HL-60 (cell line): ENCODE measurements around the gene HSPA2.

ENCODE experiments used
- DNase-seq, 2 experiments: peaks; one replicate each; pipeline ENCODE4 v3.0.0-alpha.2; 2010 to 2020; ENCODE audit warnings: low read depth in 1 of 2, low spot score in 1 of 2
- H3K27ac ChIP-seq: fragments of 250-450 bp; sonication (Bioruptor Pico); replicated peaks from 2 replicates; pipeline ENCODE4 v1.5.1; 2020; ENCODE audit warnings: mild to moderate bottlenecking, moderate library complexity
- H3K27me3 ChIP-seq: fragments of 250-450 bp; sonication (Bioruptor Pico); 2 replicates; pipeline ENCODE4 v1.5.1; 2021; ENCODE audit warnings: mild to moderate bottlenecking, moderate library complexity; ENCODE audit not compliant: insufficient read depth, poor library complexity, severe bottlenecking
- H3K4me3 ChIP-seq: replicated peaks from 2 replicates; pipeline ENCODE4 v1.5.1; 2011; ENCODE audit warnings: mild to moderate bottlenecking, control low read depth, low read length; ENCODE audit not compliant: insufficient read depth
- GABPA ChIP-seq: IDR thresholded peaks from 2 replicates; pipeline ENCODE4 v1.6.1; 2012; ENCODE audit warnings: low read depth
- POLR2AphosphoS5 ChIP-seq: IDR thresholded peaks from 2 replicates; pipeline ENCODE4 v1.6.1; 2012; ENCODE audit warnings: low read depth
- SPI1 ChIP-seq: IDR thresholded peaks from 2 replicates; pipeline ENCODE4 v1.6.1; 2012; ENCODE audit warnings: low read depth, mild to moderate bottlenecking, borderline replicate concordance
- TF ChIP-seq, protein P1 (sequence below): IDR thresholded peaks from one replicate; pipeline ENCODE4 v1.5.1; 2011; ENCODE audit warnings: low read length, control low read depth, inconsistent platforms; ENCODE audit not compliant: insufficient read depth
- TF ChIP-seq, protein P2 (sequence below): IDR thresholded peaks from 2 replicates; pipeline ENCODE4 v1.6.1; 2012; ENCODE audit warnings: low read depth; ENCODE audit not compliant: insufficient replicate concordance

HSPA2 gene

DNA sequence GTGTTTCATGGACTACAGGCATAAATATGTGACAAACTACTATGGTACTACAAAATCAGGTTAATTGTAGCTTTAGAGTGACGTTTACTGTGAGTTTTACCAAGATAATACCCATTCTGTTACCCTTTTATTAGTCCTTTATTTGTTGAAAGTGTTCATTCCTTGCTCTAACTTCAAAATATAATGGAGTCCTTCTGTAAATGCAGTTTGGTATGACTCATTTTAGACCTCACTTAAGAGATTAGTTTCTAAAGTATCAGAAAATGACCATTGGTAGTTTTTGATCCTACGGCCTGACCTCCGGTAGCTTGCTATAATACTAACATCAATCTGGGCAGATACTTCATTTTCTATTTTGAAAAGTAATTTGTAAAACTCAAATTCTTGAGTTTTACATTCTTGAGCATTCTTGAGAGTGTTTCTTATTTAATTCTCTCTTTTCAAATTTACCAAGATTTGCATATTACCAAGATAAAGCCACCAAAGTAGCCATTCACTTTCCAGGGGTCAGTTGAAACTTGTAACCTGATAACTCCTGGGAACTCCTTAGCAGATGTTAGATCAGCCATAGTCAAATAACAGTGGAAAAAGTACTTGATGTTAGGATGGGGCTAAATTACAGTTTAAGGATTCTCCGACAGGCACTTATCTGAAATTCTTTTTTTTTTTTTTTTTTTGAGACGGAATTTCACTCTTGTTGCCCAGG lies 4.2 kb downstream of the HSPA2 start:
- Histone ChIP-seq H3K4me3 (no peak overlapping the region), H3K27ac (no peak overlapping the region), H3K27me3 (no peaks in the 10 kb centered on the region)
- DNase-seq, result no peak
- TF ChIP-seq SPI1 (no peak), POLR2AphosphoS5 (no peak), GABPA (no peak)
- TF ChIP-seq, protein P1, sequence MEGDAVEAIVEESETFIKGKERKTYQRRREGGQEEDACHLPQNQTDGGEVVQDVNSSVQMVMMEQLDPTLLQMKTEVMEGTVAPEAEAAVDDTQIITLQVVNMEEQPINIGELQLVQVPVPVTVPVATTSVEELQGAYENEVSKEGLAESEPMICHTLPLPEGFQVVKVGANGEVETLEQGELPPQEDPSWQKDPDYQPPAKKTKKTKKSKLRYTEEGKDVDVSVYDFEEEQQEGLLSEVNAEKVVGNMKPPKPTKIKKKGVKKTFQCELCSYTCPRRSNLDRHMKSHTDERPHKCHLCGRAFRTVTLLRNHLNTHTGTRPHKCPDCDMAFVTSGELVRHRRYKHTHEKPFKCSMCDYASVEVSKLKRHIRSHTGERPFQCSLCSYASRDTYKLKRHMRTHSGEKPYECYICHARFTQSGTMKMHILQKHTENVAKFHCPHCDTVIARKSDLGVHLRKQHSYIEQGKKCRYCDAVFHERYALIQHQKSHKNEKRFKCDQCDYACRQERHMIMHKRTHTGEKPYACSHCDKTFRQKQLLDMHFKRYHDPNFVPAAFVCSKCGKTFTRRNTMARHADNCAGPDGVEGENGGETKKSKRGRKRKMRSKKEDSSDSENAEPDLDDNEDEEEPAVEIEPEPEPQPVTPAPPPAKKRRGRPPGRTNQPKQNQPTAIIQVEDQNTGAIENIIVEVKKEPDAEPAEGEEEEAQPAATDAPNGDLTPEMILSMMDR, result no peak
- TF ChIP-seq, protein P2, sequence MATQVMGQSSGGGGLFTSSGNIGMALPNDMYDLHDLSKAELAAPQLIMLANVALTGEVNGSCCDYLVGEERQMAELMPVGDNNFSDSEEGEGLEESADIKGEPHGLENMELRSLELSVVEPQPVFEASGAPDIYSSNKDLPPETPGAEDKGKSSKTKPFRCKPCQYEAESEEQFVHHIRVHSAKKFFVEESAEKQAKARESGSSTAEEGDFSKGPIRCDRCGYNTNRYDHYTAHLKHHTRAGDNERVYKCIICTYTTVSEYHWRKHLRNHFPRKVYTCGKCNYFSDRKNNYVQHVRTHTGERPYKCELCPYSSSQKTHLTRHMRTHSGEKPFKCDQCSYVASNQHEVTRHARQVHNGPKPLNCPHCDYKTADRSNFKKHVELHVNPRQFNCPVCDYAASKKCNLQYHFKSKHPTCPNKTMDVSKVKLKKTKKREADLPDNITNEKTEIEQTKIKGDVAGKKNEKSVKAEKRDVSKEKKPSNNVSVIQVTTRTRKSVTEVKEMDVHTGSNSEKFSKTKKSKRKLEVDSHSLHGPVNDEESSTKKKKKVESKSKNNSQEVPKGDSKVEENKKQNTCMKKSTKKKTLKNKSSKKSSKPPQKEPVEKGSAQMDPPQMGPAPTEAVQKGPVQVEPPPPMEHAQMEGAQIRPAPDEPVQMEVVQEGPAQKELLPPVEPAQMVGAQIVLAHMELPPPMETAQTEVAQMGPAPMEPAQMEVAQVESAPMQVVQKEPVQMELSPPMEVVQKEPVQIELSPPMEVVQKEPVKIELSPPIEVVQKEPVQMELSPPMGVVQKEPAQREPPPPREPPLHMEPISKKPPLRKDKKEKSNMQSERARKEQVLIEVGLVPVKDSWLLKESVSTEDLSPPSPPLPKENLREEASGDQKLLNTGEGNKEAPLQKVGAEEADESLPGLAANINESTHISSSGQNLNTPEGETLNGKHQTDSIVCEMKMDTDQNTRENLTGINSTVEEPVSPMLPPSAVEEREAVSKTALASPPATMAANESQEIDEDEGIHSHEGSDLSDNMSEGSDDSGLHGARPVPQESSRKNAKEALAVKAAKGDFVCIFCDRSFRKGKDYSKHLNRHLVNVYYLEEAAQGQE, result no peak

DNA sequence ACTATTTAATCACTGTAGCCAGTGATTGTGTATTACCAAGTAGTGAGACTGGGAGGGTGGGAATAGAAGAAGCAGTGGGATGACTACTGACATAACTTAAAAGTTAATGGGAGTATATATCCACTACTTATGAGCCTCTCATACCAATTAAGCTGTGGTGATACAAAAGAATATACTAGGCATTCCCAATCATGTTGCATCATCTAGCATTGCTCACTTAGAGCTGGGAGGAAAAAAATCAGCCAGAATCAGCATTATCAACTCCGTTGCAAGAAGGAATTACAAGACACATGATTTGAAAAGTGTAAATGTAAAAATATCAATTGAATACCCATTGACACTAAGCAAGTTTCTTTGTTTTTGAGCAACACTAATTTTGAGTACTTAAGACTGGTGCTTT lies 8.5 kb downstream of the HSPA2 start:
- Histone ChIP-seq H3K27ac (no peak overlapping the region), H3K27me3 (peaks cover 4% of the 10 kb centered on the region), H3K4me3 (no peak overlapping the region)
- no peak for DNase-seq
- TF ChIP-seq, protein P1, result no peak
- TF ChIP-seq, protein P2, result no peak
- TF ChIP-seq SPI1 (no peak), GABPA (no peak), POLR2AphosphoS5 (no peak)

DNA sequence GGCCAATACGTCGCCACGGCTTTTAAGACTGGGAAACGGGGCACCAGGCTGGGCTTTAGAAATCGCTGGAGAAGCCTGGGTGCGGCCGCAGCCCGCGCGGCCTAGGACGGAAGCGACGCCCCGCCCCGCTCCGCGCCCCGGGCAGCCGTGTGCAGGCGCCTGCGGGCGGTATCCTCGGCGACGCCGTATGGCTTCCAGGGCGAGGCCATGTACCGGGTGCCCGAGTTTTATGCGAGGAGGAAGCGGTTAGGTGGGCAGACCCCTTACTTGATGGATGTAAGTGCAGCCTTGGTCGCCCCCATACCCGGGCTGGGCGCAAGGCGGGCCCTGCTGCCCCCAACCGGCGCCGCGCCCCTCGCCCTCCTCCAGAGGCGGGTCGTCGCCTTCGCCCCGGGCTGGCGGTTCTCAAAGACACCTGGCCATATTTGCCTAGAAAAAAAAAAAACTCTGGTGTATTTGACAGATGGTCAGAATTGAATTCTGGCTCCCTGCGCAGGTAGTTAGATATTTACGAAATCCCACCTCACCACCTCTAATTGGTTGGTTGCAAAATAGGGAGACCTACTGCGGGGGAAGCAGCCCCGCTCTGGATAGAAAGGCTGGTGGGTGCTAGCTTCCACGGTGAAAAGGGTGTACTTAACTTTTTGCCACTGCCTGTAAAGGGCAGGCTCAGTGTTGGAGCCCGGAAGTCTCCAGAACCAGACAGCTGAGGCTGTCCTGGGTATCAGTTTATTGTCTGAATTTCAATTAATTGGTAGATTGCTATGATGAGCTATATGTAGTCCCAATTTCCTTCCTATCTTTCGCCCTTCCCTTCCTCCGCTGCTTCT lies 9.5 kb downstream of the HSPA2 start, which contains the start of gene PPP1R36:
PPP1R36 (plus strand) TSS at position 171 of the 830 bp plus-strand sequence; CDS start at position 208, 37 bp downstream.
- H3K27ac ChIP-seq, result no peak within 1 kb of the TSS
- peaks cover 4% of the 10 kb centered on the region for H3K27me3 ChIP-seq
- H3K4me3 ChIP-seq, result no peak within 1 kb of the TSS; the same call in 1 of the 2 replicates
- TF ChIP-seq, protein P2, result no peak
- no peak for TF ChIP-seq GABPA
- TF ChIP-seq, protein P1, result no peak
- TF ChIP-seq POLR2AphosphoS5, result no peak
- peak in 1 of 2 experiments; percentile 8 for DNase-seq
